ENCODE results near the gene NLRP6.

NLRP6 gene

DNA sequence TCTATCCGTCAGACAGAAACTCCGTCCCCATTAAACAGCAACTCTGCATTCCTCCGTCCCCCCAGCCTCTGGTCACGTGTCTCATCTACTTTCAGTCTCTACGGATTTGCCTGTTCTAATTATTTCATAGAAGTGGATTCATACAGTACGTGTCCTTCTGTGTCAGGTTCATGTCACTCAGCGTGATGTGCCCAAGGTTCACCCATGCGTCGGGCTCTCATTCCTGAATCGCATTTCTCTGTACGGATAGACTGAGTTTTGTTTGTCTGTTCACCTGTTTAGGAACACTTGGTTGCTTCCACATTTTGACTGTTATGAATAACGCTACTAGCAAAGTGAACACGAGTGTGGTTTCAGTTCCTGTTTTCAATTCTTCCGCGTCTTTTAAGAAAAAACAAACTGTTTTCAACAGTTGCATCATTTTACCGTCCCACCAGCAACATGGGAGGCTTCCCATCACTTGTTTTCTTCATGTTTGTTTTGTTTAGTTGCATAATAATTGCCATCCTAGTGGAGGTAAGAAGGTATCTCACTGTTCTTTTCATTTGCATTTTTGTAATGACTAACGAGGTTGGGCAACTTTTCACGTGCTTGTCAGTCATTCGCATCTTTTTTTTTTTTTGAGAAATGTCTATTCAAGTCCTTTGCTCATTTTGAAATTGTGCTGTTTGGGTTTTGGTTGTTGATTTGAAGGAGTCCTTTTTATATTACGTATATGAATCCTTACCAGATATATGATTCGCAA, 8.9 kb upstream of the NLRP6 start:
- DNase-seq (ENCODE audit: low read depth): peak; percentile 96
- TF ChIP-seq, protein P1, sequence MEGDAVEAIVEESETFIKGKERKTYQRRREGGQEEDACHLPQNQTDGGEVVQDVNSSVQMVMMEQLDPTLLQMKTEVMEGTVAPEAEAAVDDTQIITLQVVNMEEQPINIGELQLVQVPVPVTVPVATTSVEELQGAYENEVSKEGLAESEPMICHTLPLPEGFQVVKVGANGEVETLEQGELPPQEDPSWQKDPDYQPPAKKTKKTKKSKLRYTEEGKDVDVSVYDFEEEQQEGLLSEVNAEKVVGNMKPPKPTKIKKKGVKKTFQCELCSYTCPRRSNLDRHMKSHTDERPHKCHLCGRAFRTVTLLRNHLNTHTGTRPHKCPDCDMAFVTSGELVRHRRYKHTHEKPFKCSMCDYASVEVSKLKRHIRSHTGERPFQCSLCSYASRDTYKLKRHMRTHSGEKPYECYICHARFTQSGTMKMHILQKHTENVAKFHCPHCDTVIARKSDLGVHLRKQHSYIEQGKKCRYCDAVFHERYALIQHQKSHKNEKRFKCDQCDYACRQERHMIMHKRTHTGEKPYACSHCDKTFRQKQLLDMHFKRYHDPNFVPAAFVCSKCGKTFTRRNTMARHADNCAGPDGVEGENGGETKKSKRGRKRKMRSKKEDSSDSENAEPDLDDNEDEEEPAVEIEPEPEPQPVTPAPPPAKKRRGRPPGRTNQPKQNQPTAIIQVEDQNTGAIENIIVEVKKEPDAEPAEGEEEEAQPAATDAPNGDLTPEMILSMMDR (IDR thresholded peaks at IDR 0.05; ENCODE audit: insufficient read depth, low read depth, low read length, missing control alignments): no peak
- H3K4me3 ChIP-seq (ENCODE audit: low read depth, low read length): peak overlapping the region; percentile 95

DNA sequence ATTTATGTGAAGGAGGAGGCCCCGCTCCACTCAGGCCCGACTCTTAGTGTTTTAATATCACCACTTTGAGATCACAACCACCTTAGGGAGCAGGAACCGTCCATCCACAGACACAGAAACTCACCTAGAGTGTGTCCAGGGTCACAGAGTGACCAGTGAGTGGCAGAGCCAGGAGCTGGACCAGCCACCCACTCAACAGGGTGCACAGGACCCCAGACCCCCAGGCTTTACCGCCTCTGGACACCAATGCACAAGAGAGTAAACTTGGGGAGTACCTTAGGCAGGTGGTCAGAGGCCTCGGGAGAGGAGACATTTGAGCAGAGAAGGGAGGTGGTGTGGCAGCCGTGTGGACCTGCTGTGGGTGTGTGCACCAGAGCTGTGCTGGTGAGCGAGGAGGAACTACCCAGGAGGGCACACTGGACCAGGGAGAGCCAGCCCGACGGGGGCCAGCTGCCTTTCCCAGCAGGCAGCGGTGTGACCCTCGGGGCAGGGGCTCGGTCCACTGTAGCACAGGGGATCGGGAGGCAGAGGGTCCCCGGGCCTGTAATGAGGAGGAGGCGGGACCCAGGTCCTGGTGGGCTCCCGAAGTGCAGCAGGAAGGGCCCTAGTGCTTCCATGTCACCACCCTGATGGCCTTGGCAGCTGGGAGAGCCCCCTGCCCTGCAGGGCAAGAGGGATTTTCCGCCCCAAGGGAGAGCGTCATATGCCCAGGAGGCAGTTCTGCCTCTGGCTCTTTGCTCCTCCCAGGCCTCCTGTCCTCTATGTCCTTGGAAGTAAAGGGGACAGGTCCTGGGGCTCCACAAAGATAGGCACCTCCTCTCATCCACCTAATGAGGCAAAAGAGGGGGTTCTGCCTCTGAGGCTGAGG, 7.5 kb upstream of the NLRP6 start:
- TF ChIP-seq, protein P1 (IDR thresholded peaks at IDR 0.05; ENCODE audit: insufficient read depth, low read depth, low read length, missing control alignments): no peak
- H3K4me3 ChIP-seq (ENCODE audit: low read depth, low read length): no peak overlapping the region
- no peak for DNase-seq (ENCODE audit: low read depth)

DNA sequence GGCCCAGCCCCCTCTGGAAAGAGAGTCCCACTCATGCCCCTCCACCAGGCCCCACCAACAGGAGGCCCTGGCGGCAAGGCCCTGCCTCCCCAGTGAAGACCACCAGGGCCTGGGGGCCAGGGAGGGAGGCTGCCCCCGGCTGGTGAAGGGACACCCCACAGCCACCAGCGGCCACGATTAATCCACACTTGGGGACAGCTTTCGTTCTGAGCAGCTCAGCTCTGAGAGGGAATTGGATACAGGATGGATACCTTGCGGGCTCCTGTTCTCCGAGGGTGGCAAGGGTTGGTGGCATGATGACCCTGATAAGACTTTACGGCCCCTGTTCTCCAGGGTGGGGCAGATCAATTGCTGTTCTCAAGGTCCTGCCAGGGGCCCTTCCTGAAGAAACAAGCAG, 6.9 kb upstream of the NLRP6 start:
- DNase-seq (ENCODE audit: low read depth): no peak
- H3K4me3 ChIP-seq (ENCODE audit: low read depth, low read length): no peak overlapping the region
- TF ChIP-seq, protein P1 (IDR thresholded peaks at IDR 0.05; ENCODE audit: insufficient read depth, low read depth, low read length, missing control alignments): no peak

DNA sequence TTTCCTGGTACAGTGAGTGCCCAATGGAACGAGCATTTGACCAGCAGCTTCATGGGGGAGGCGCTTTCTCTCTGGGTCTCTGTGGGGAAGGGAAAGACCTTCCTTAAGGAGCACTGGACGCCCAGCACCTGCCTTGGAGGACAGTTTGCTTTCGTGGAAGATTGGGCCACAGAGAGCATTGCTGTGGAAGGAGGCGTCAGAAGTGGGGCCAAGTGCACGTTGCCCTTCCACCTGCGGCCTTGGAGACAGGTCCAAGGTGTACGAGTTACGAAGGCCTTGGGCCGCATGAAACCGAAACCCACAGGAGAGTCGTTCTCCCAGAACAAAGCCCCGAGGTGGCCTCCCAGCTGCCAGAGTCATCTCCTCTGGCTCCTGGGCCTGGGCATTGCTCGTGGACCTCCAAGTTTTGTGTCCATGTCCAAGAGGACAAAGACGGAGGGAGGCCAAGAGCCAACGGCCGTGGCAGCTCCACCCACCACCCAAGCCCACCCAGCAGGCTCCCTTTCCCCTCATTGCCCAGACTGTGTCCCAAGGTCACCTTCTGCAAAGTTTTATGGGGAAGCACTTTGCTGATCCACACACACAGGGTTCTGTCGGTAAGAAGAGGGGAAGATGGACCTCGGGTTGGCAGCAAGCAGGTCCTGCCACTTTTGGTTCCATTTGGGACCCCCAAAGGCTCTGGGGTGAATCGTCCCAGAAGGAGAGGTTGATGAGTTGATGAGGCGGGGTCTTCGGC, 5.8 kb upstream of the NLRP6 start:
- H3K4me3 ChIP-seq (ENCODE audit: low read depth, low read length): no peak overlapping the region
- no peak for DNase-seq (ENCODE audit: low read depth)
- TF ChIP-seq, protein P1 (IDR thresholded peaks at IDR 0.05; ENCODE audit: insufficient read depth, low read depth, low read length, missing control alignments): no peak

DNA sequence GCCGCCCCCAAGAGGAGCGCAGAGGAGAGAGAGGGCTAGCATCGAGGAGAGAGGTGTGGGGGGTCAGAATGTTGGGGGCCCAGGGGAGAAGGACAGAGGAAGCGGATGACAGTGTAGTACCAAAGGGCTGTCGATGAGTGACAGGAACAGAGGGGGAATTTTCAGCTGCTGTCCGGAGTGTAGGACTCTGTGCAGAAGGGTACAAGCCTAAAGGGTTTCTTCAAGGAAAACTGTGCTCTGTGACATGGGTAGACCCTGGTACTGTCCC, 5.3 kb upstream of the NLRP6 start:
- no peak overlapping the region for H3K4me3 ChIP-seq (ENCODE audit: low read depth, low read length)
- no peak for DNase-seq (ENCODE audit: low read depth)
- TF ChIP-seq, protein P1 (IDR thresholded peaks at IDR 0.05; ENCODE audit: insufficient read depth, low read depth, low read length, missing control alignments): no peak

DNA sequence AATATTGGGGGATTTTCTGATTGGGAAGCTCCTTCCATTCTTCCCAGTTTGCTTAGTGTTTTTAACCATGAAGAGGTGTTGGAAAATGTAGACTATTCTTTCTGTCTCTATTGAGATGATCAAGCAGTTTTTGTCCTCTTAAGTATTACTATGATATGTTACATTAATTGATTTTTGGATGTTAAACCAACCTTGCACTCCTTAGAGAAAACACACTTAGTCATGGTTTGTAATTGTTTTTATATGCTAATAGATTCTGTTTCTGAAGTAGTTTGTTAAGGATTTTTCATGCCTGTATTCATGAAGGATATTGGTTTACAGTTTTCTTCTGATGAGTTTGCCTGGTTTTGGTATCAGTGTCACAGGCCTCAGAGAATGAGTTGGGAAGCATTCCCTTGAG, 2.0 kb upstream of the NLRP6 start:
- no peak for DNase-seq (ENCODE audit: low read depth)
- TF ChIP-seq, protein P1 (IDR thresholded peaks at IDR 0.05; ENCODE audit: insufficient read depth, low read depth, low read length, missing control alignments): no peak
- no peak overlapping the region for H3K4me3 ChIP-seq (ENCODE audit: low read depth, low read length)

Measured in GM12865 (cell line).